ENCODE results near the gene ANGPTL4. TPM values are rescaled to one million over a fixed set of nuclear protein-coding genes. Genes with fewer than 3 reads are reported as not detected.

ANGPTL4 gene
- total RNA-seq, 2 experiments from 2014 or later: not detected

DNA sequence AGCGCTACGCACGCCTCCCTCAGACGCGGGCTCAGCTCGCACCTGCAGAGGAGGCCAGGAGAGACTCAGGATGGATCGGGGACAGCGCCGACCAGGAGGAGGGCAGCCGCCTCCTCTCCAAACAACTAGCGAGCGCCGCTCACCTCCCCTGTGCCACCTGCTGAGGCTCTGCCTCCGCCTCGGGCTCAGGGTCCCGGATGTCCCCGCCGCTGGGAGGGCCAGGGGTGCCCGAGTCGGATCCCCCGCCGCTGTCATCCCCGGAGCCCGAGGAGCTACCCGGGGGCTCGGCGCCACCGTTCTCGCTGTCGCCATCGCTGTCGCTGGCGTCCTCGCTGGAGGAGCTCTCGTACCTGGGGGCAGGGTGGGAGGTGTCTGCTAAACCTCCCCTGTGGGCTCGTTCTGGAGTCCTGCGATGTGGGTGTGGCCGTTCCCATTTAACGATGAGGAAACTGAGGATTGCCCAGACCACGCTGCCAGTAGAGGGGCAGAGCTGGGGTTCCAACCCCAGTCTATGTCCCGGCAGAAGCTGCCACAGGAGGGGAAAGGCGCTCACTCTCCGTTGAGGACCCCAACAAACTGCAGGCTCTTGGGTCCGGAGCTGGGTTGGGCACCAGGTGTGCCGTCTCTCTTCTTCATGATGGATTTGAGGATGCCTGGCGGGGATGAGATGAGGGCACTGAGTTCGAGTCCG is 30.0 kb upstream of the ANGPTL4 start:
- Histone ChIP-seq H3K36me3 (ENCODE audit: insufficient read depth, low read length) (no peaks in the 10 kb centered on the region), H3K9me3 (ENCODE audit: control insufficient read depth in 1 of 2, insufficient read depth in 1 of 2, low read length in 2 of 2) (peaks cover 0 to 3% of the 10 kb centered on the region in 2 experiments), H3K4me3 (ENCODE audit: low read length) (no peak overlapping the region), H3K4me1 (ENCODE audit: insufficient read depth, low read length) (peaks cover 20% of the 10 kb centered on the region), H3K27ac (ENCODE audit: low read depth in 1 of 2, low read length in 2 of 2) (no peak overlapping the region), H3K27me3 (ENCODE audit: control insufficient read depth in 1 of 2, insufficient read depth in 2 of 2, low read length in 2 of 2) (peaks cover 19 to 26% of the 10 kb centered on the region in 2 experiments)
- ChIA-PET CTCF (no interaction called here), POLR2A (interaction anchor here (1.0 to 1.5 kb wide), 3 partner anchors 10 to 238 kb away, joined by 3 to 5 read pairs (median 3); partner anchors contain the start of gene RPS28)
- intact Hi-C loops (cut with DNase I, micrococcal nuclease): no loop called here
- DNase-seq: no peak
- TF ChIP-seq, protein P1, sequence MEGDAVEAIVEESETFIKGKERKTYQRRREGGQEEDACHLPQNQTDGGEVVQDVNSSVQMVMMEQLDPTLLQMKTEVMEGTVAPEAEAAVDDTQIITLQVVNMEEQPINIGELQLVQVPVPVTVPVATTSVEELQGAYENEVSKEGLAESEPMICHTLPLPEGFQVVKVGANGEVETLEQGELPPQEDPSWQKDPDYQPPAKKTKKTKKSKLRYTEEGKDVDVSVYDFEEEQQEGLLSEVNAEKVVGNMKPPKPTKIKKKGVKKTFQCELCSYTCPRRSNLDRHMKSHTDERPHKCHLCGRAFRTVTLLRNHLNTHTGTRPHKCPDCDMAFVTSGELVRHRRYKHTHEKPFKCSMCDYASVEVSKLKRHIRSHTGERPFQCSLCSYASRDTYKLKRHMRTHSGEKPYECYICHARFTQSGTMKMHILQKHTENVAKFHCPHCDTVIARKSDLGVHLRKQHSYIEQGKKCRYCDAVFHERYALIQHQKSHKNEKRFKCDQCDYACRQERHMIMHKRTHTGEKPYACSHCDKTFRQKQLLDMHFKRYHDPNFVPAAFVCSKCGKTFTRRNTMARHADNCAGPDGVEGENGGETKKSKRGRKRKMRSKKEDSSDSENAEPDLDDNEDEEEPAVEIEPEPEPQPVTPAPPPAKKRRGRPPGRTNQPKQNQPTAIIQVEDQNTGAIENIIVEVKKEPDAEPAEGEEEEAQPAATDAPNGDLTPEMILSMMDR (IDR thresholded peaks at IDR 0.05): no peak
- no peaks in the 10 kb centered on the region for H3K36me3 Mint-ChIP-seq (ENCODE audit: low read depth)
- no peak for ATAC-seq (ENCODE audit: poor library complexity)
- H3K4me3 Mint-ChIP-seq: no peak overlapping the region
- peaks cover 28% of the 10 kb centered on the region for H3K27me3 Mint-ChIP-seq
- H3K9me3 Mint-ChIP-seq: no peaks in the 10 kb centered on the region
- no peak overlapping the region for H3K27ac Mint-ChIP-seq
- peaks cover 5% of the 10 kb centered on the region for H3K4me1 Mint-ChIP-seq (ENCODE audit: low read depth)

DNA sequence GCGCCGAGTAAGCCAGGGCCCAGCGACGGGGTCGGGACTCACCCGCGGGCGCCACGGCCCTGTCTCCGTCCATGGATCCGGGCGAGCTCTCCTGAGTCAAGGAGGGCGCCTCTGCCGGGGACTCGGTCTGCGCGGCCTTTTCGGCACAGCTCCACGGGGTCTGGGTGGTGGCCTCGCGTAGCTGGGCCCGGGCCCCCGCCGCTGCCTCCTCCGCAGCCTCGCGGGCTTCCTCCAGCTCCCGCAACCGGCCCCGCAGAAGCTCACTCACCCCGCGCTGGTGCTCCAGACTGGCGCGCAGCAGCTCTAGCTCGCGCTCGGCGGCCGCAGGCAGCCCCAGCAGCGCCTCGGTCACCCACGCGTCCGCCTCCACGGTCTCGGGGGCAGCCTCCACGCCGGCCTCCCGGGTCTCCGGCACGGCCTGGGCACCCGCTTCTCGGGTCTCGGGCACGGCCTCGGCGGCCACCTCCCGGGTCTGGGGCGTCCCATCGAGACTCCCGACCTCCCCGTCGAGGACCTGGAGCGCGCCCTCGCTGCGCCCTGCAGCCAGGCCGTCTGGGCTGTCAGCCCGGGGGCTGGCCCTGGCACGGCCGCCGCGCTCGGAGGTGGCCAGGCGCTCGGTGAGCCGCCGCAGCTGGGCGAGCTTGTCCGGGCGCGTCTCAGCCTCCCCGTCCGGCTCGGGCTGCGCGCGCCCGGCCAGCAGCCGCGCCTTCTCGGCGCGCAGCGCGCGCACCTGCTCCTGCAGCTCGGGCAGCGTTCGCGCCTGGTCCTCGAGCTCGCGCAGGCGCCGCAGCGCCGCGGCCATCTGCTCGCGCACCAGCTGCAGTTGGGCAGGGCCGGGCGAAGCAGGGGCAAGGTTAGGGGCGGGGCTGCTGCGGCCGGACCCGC is 29.3 kb upstream of the ANGPTL4 start:
- Histone ChIP-seq H3K27ac (ENCODE audit: low read depth in 1 of 2, low read length in 2 of 2) (no peak overlapping the region), H3K36me3 (ENCODE audit: insufficient read depth, low read length) (no peaks in the 10 kb centered on the region), H3K9me3 (ENCODE audit: control insufficient read depth in 1 of 2, insufficient read depth in 1 of 2, low read length in 2 of 2) (peaks cover 0 to 3% of the 10 kb centered on the region in 2 experiments), H3K4me3 (ENCODE audit: low read length) (no peak overlapping the region), H3K4me1 (ENCODE audit: insufficient read depth, low read length) (peaks cover 20% of the 10 kb centered on the region), H3K27me3 (ENCODE audit: control insufficient read depth in 1 of 2, insufficient read depth in 2 of 2, low read length in 2 of 2) (peaks cover 19 to 26% of the 10 kb centered on the region in 2 experiments)
- ChIA-PET CTCF (no interaction called here), POLR2A (interaction anchor here (1.0 to 1.5 kb wide), 3 partner anchors 11 to 237 kb away, joined by 3 to 5 read pairs (median 3); partner anchors contain the start of gene RPS28)
- DNase-seq (peak in 1 of 14 experiments; percentile 50), ATAC-seq (ENCODE audit: poor library complexity) (no peak)
- TF ChIP-seq, protein P1 (IDR thresholded peaks at IDR 0.05): no peak
- H3K27ac Mint-ChIP-seq: no peak overlapping the region
- H3K27me3 Mint-ChIP-seq: peaks cover 31% of the 10 kb centered on the region
- no peaks in the 10 kb centered on the region for H3K36me3 Mint-ChIP-seq (ENCODE audit: low read depth)
- H3K4me3 Mint-ChIP-seq: no peak overlapping the region
- H3K4me1 Mint-ChIP-seq (ENCODE audit: low read depth): peaks cover 5% of the 10 kb centered on the region
- H3K9me3 Mint-ChIP-seq: no peaks in the 10 kb centered on the region
- intact Hi-C loops (cut with DNase I, micrococcal nuclease): no loop called here

DNA sequence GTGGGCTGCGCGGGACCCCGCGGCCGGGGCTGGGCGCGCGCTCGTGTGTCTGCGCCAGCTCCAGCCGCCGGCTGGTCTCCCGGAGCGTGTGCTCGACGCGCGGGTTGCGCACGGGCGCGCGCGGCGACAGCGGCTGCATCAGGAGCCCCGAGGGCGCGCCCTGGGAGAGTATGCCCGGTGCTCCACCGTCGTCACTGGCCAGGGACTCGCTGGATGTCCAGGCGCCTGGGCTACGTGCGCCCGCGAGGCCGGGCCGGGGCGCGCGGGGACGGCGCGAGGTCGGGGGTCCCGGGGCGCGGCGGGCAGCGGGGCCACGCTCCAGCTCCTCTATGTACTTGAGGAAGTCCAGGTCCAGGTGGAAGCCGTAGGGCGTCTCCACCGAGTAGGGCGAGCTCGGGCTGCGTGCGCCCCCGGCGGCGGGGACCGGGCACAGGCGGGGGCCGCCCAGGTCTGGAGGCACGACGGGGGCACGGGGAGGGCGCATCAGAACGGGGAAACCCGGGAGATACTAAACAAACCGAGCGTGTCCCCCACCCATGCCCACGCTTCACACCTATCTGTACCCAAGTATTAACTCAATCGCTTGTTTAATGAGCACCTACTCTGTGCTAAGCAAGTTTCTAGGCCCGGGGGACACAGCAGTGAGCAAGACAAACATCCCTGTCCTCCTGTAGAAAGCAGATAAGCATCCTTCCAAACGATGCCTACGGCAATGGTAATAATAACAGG is 28.4 kb upstream of the ANGPTL4 start:
- Histone ChIP-seq H3K27me3 (ENCODE audit: control insufficient read depth in 1 of 2, insufficient read depth in 2 of 2, low read length in 2 of 2) (peaks cover 19 to 26% of the 10 kb centered on the region in 2 experiments), H3K27ac (ENCODE audit: low read depth in 1 of 2, low read length in 2 of 2) (no peak overlapping the region), H3K36me3 (ENCODE audit: insufficient read depth, low read length) (no peaks in the 10 kb centered on the region), H3K4me3 (ENCODE audit: low read length) (no peak overlapping the region), H3K4me1 (ENCODE audit: insufficient read depth, low read length) (peaks cover 20% of the 10 kb centered on the region), H3K9me3 (ENCODE audit: control insufficient read depth in 1 of 2, insufficient read depth in 1 of 2, low read length in 2 of 2) (peaks cover 0 to 3% of the 10 kb centered on the region in 2 experiments)
- peak; percentile 66 for ATAC-seq (ENCODE audit: poor library complexity)
- DNase-seq: peak in 6 of 14 experiments; percentile 6 to 42 (median 28)
- H3K36me3 Mint-ChIP-seq (ENCODE audit: low read depth): no peaks in the 10 kb centered on the region
- TF ChIP-seq, protein P1 (IDR thresholded peaks at IDR 0.05): no peak
- H3K9me3 Mint-ChIP-seq: no peaks in the 10 kb centered on the region
- intact Hi-C loops (cut with DNase I, micrococcal nuclease): no loop called here
- H3K4me1 Mint-ChIP-seq (ENCODE audit: low read depth): peaks cover 5% of the 10 kb centered on the region
- H3K4me3 Mint-ChIP-seq: peak overlapping the region; percentile 60
- POLR2A ChIA-PET: no interaction called here
- no peak overlapping the region for H3K27ac Mint-ChIP-seq
- H3K27me3 Mint-ChIP-seq: peaks cover 34% of the 10 kb centered on the region
- CTCF ChIA-PET: no interaction called here
